ENCODE measurements around the gene NKAIN2. TPM values are rescaled to one million over a fixed set of nuclear protein-coding genes. Genes with fewer than 3 reads are reported as not detected.

NKAIN2 gene
- polyA plus RNA-seq, 1 donor (not counting 4 experiments of a cell fraction or from before 2014, with no cell fraction given), result 0.13 TPM

GRCh38 chr6:124420116-124420840, 616.6 kb downstream of the NKAIN2 start:
- Histone ChIP-seq H4K20me1 (ENCODE audit: control insufficient read depth, extremely low read depth, insufficient read depth, low read length) (no peaks in the 10 kb centered on the region), H3K27me3 (ENCODE audit: control insufficient read depth, extremely low read depth, insufficient read depth, low read length) (no peaks in the 10 kb centered on the region), H2AFZ (ENCODE audit: control insufficient read depth, low read length) (no peak overlapping the region), H3K9ac (ENCODE audit: control insufficient read depth, extremely low read depth, insufficient read depth, low read length) (no peak overlapping the region), H3K27ac (ENCODE audit: control insufficient read depth, insufficient read depth, low read length) (no peak overlapping the region), H3K4me2 (ENCODE audit: control insufficient read depth, extremely low read depth, insufficient read depth, low read depth, low read length) (no peak overlapping the region), H3K9me1 (ENCODE audit: control insufficient read depth, extremely low read depth, insufficient read depth, low read length) (no peaks in the 10 kb centered on the region), H3K4me3 (ENCODE audit: control insufficient read depth in 2 of 3, extremely low read depth in 1 of 3, insufficient read depth in 2 of 3, low read depth in 1 of 3, low read length in 3 of 3) (no peak overlapping the region), H3K4me1 (ENCODE audit: control insufficient read depth, extremely low read depth, insufficient read depth, low read length) (no peaks in the 10 kb centered on the region), H3K79me2 (ENCODE audit: control insufficient read depth, insufficient read depth, low read length) (no peaks in the 10 kb centered on the region), H3K36me3 (ENCODE audit: control insufficient read depth in 2 of 2, extremely low read depth in 1 of 2, insufficient read depth in 2 of 2, low read length in 2 of 2) (no peaks in the 10 kb centered on the region), H3K9me3 (ENCODE audit: control insufficient read depth, low read depth, low read length) (no peaks in the 10 kb centered on the region)
- FAIRE-seq (no peak), DNase-seq (ENCODE audit: low read depth, low spot score) (no peak)
- no peak for TF ChIP-seq CTCF (optimal IDR thresholded peaks at IDR 0.05 in 1 of 3, IDR thresholded peaks at IDR 0.05 in 1 of 3, conservative IDR thresholded peaks at IDR 0.05 in 1 of 3; ENCODE audit: extremely low read depth in 1 of 3, insufficient read depth in 2 of 3, low read length in 3 of 3)
- no peak for TF ChIP-seq EZH2 (IDR thresholded peaks at IDR 0.05; ENCODE audit: low read length)
- dilution Hi-C loops (cut with MboI; ENCODE audit: extremely low pct_ligation_motif_present, low sequenced_read_pairs), result no loop called here

- DNase-seq (ENCODE audit: low read depth, low spot score), result no peak
- Histone ChIP-seq H3K4me1 (ENCODE audit: control insufficient read depth, extremely low read depth, insufficient read depth, low read length) (no peaks in the 10 kb centered on the region), H3K79me2 (ENCODE audit: control insufficient read depth, insufficient read depth, low read length) (no peaks in the 10 kb centered on the region), H3K4me3 (ENCODE audit: control insufficient read depth in 2 of 3, extremely low read depth in 1 of 3, insufficient read depth in 2 of 3, low read depth in 1 of 3, low read length in 3 of 3) (no peak overlapping the region), H3K27ac (ENCODE audit: control insufficient read depth, insufficient read depth, low read length) (no peak overlapping the region), H3K9ac (ENCODE audit: control insufficient read depth, extremely low read depth, insufficient read depth, low read length) (no peak overlapping the region), H3K36me3 (ENCODE audit: control insufficient read depth in 2 of 2, extremely low read depth in 1 of 2, insufficient read depth in 2 of 2, low read length in 2 of 2) (no peaks in the 10 kb centered on the region), H3K4me2 (ENCODE audit: control insufficient read depth, extremely low read depth, insufficient read depth, low read depth, low read length) (no peak overlapping the region), H2AFZ (ENCODE audit: control insufficient read depth, low read length) (no peak overlapping the region), H3K9me3 (ENCODE audit: control insufficient read depth, low read depth, low read length) (no peaks in the 10 kb centered on the region), H3K9me1 (ENCODE audit: control insufficient read depth, extremely low read depth, insufficient read depth, low read length) (no peaks in the 10 kb centered on the region), H4K20me1 (ENCODE audit: control insufficient read depth, extremely low read depth, insufficient read depth, low read length) (no peaks in the 10 kb centered on the region), H3K27me3 (ENCODE audit: control insufficient read depth, extremely low read depth, insufficient read depth, low read length) (no peaks in the 10 kb centered on the region)
- TF ChIP-seq CTCF (optimal IDR thresholded peaks at IDR 0.05 in 1 of 3, IDR thresholded peaks at IDR 0.05 in 1 of 3, conservative IDR thresholded peaks at IDR 0.05 in 1 of 3; ENCODE audit: extremely low read depth in 1 of 3, insufficient read depth in 2 of 3, low read length in 3 of 3), result no peak
- TF ChIP-seq EZH2 (IDR thresholded peaks at IDR 0.05; ENCODE audit: low read length), result no peak
- FAIRE-seq, result no peak
- dilution Hi-C loops (cut with MboI; ENCODE audit: extremely low pct_ligation_motif_present, low sequenced_read_pairs), result no loop called here
Observed at GRCh38 chr6:124423621-124424020, 620.0 kb downstream of the NKAIN2 start.
